ENCODE results near the gene PAQR5. TPM values are rescaled to one million over a fixed set of nuclear protein-coding genes. Genes with fewer than 3 reads are reported as not detected.
A peak's percentile ranks its signal among the peaks of the same experiment; 100 is the strongest.

Gene PAQR5
- total and polyA plus RNA-seq, 9 of the 15 experiments (the other 6 are each of a cell fraction or from before 2014, with no cell fraction given) = 0.04 to 0.08 TPM; not detected in 7

GRCh38 chr15:69452692-69453521 lies 154.2 kb downstream of the PAQR5 start, which contains the start of gene RPLP1 (continued):
- no peak; the same call in 1 of the 2 replicates for TF ChIP-seq FOXP4 (CRISPR knock-in tag; IDR thresholded peaks at IDR 0.05; ENCODE audit: borderline replicate concordance)
- peak in 1 of 2 experiments; percentile 72; a peak in 1 of 4 replicates for TF ChIP-seq KDM4B (IDR thresholded peaks at IDR 0.05; ENCODE audit: borderline replicate concordance in 2 of 2, low read depth in 1 of 2)
- TF ChIP-seq ZBTB26 (CRISPR knock-in tag; IDR thresholded peaks at IDR 0.05) = no peak
- TF ChIP-seq, protein P1, sequence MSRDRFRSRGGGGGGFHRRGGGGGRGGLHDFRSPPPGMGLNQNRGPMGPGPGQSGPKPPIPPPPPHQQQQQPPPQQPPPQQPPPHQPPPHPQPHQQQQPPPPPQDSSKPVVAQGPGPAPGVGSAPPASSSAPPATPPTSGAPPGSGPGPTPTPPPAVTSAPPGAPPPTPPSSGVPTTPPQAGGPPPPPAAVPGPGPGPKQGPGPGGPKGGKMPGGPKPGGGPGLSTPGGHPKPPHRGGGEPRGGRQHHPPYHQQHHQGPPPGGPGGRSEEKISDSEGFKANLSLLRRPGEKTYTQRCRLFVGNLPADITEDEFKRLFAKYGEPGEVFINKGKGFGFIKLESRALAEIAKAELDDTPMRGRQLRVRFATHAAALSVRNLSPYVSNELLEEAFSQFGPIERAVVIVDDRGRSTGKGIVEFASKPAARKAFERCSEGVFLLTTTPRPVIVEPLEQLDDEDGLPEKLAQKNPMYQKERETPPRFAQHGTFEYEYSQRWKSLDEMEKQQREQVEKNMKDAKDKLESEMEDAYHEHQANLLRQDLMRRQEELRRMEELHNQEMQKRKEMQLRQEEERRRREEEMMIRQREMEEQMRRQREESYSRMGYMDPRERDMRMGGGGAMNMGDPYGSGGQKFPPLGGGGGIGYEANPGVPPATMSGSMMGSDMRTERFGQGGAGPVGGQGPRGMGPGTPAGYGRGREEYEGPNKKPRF (IDR thresholded peaks at IDR 0.05; ENCODE audit: low read depth, low read length) = no peak
- no peak for TF ChIP-seq RAD21 (CRISPR knock-in tag; conservative IDR thresholded peaks at IDR 0.05 in 1 of 2, IDR thresholded peaks at IDR 0.05 in 1 of 2)
- peak; percentile 83 for TF ChIP-seq GABPB1 (CRISPR knock-in tag; IDR thresholded peaks at IDR 0.05)
- TF ChIP-seq MBD1 (CRISPR knock-in tag; IDR thresholded peaks at IDR 0.05) = no peak
- peak; percentile 90 for TF ChIP-seq PHF8 (IDR thresholded peaks at IDR 0.05; ENCODE audit: borderline replicate concordance, low read length)
- TF ChIP-seq, protein P2, sequence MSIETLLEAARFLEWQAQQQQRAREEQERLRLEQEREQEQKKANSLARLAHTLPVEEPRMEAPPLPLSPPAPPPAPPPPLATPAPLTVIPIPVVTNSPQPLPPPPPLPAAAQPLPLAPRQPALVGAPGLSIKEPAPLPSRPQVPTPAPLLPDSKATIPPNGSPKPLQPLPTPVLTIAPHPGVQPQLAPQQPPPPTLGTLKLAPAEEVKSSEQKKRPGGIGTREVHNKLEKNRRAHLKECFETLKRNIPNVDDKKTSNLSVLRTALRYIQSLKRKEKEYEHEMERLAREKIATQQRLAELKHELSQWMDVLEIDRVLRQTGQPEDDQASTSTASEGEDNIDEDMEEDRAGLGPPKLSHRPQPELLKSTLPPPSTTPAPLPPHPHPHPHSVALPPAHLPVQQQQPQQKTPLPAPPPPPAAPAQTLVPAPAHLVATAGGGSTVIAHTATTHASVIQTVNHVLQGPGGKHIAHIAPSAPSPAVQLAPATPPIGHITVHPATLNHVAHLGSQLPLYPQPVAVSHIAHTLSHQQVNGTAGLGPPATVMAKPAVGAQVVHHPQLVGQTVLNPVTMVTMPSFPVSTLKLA (conservative IDR thresholded peaks at IDR 0.05) = peak; percentile 89 to 95
- TF ChIP-seq ZNF57 (CRISPR knock-in tag; IDR thresholded peaks at IDR 0.05) = no peak
- TF ChIP-seq THRB (CRISPR knock-in tag; conservative IDR thresholded peaks at IDR 0.05) = peak; percentile 6; the same call in 1 of the 2 replicates
- no peak for TF ChIP-seq CEBPB (tag; IDR thresholded peaks at IDR 0.05)
- no peak for TF ChIP-seq FOXJ3 (CRISPR knock-in tag; IDR thresholded peaks at IDR 0.05)
